ENCODE results near the gene CRLF1.

CRLF1 gene

DNA sequence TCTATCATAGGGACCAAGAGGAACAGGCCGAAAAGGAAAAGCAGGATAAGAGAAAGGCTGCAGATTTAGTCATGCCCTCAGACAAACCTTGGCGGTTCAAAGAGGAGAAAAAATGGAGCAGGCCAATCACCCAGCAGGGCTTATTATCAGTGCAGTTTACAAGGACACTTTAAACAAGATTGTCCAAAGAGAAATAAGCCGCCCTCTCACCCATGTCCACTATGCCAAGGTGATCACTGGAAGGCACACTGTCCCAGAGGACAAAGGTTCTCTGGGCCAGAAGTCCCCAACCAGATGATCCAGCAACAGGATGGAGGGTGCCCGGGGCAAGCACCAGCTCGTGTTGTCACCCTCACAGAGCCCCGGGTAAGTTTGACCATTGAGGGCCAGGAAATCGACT is 26.3 kb downstream of the CRLF1 start:
- no peaks in the 10 kb centered on the region for H3F3A ChIP-seq (ENCODE audit: low read depth)
- no peak overlapping the region for H3K9ac ChIP-seq (ENCODE audit: low read depth, low read length, poor library complexity, severe bottlenecking)
- H3K4me2 ChIP-seq (ENCODE audit: low read depth, low read length, poor library complexity, severe bottlenecking), result no peak overlapping the region
- no peak overlapping the region for H2AFZ ChIP-seq (ENCODE audit: low read length)
- no peaks in the 10 kb centered on the region for H3K27me3 ChIP-seq (ENCODE audit: insufficient read depth, low read length, poor library complexity, severe bottlenecking)
- H4K20me1 ChIP-seq (ENCODE audit: insufficient read depth, low read length, poor library complexity, severe bottlenecking), result no peaks in the 10 kb centered on the region
- no peaks in the 10 kb centered on the region for H3K9me3 ChIP-seq (ENCODE audit: insufficient read depth, low read depth, low read length)
- H3K4me3 ChIP-seq (ENCODE audit: low read length, poor library complexity, severe bottlenecking), result no peak overlapping the region
- H3K36me3 ChIP-seq (ENCODE audit: insufficient read depth, low read length), result peaks cover 7% of the 10 kb centered on the region; the same call in 1 of the 2 replicates
- peaks cover under 1% of the 10 kb centered on the region; the same call in 1 of the 2 replicates for H3K79me2 ChIP-seq (ENCODE audit: insufficient read depth, low read length)
- H3K4me1 ChIP-seq (ENCODE audit: insufficient read depth, low read length, poor library complexity, severe bottlenecking), result no peaks in the 10 kb centered on the region
- TF ChIP-seq EZH2phosphoT487 (IDR thresholded peaks at IDR 0.05; ENCODE audit: borderline replicate concordance), result no peak
- TF ChIP-seq CTCF (conservative IDR thresholded peaks at IDR 0.05; ENCODE audit: low read length), result no peak
- no peaks in the 10 kb centered on the region for H3K9me2 ChIP-seq (replicated peaks; ENCODE audit: low read depth, low read length)

DNA sequence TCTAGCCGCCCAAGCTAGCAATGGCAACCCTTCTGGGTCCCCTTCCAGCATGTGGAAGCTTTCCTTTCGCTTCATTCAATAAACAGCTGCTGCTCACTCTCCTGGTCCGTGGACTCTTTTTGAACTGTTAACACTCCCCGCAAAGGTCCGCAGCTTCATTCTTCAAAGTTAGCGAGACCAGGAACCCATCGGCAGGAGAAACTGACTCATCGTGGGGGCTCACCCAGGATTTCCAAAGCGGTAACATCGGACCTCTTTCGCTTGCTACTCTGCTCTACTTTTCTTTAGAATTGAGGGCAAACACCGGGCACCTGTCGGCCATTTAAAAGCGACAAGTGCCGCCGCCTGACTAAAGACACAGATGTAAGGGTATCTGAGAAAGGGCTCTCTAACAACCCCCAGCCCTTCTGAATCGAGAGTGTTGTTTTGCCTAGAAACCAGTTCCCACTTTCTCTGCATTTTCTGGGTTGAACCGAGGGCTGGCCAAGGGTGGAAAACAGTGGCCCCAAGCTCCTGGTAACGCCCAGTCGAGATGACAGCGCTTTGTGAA is 29.2 kb downstream of the CRLF1 start:
- Histone ChIP-seq H3K9me2 (replicated peaks; ENCODE audit: low read depth, low read length) (no peaks in the 10 kb centered on the region), H3K9me3 (ENCODE audit: insufficient read depth, low read depth, low read length) (no peaks in the 10 kb centered on the region), H3K36me3 (ENCODE audit: insufficient read depth, low read length) (peaks cover 17% of the 10 kb centered on the region; the same call in 1 of the 2 replicates), H3K4me3 (ENCODE audit: low read length, poor library complexity, severe bottlenecking) (no peak overlapping the region), H3K79me2 (ENCODE audit: insufficient read depth, low read length) (peaks cover 29% of the 10 kb centered on the region), H3F3A (ENCODE audit: low read depth) (no peaks in the 10 kb centered on the region), H4K20me1 (ENCODE audit: insufficient read depth, low read length, poor library complexity, severe bottlenecking) (peaks cover 14% of the 10 kb centered on the region), H3K4me2 (ENCODE audit: low read depth, low read length, poor library complexity, severe bottlenecking) (no peak overlapping the region), H3K4me1 (ENCODE audit: insufficient read depth, low read length, poor library complexity, severe bottlenecking) (peaks cover 14% of the 10 kb centered on the region), H2AFZ (ENCODE audit: low read length) (no peak overlapping the region), H3K9ac (ENCODE audit: low read depth, low read length, poor library complexity, severe bottlenecking) (no peak overlapping the region), H3K27me3 (ENCODE audit: insufficient read depth, low read length, poor library complexity, severe bottlenecking) (no peaks in the 10 kb centered on the region)
- TF ChIP-seq EZH2phosphoT487 (IDR thresholded peaks at IDR 0.05; ENCODE audit: borderline replicate concordance), result no peak
- TF ChIP-seq CTCF (conservative IDR thresholded peaks at IDR 0.05; ENCODE audit: low read length), result no peak

- no peak overlapping the region for H3K9ac ChIP-seq (ENCODE audit: low read depth, low read length, poor library complexity, severe bottlenecking)
- peaks cover 37% of the 10 kb centered on the region for H3K79me2 ChIP-seq (ENCODE audit: insufficient read depth, low read length)
- peaks cover 15% of the 10 kb centered on the region for H3K4me1 ChIP-seq (ENCODE audit: insufficient read depth, low read length, poor library complexity, severe bottlenecking)
- H3K4me2 ChIP-seq (ENCODE audit: low read depth, low read length, poor library complexity, severe bottlenecking), result no peak overlapping the region
- no peaks in the 10 kb centered on the region for H3K9me3 ChIP-seq (ENCODE audit: insufficient read depth, low read depth, low read length)
- H4K20me1 ChIP-seq (ENCODE audit: insufficient read depth, low read length, poor library complexity, severe bottlenecking), result peaks cover 21% of the 10 kb centered on the region
- peaks cover 17% of the 10 kb centered on the region; the same call in 1 of the 2 replicates for H3K36me3 ChIP-seq (ENCODE audit: insufficient read depth, low read length)
- TF ChIP-seq CTCF (conservative IDR thresholded peaks at IDR 0.05; ENCODE audit: low read length) (no peak), EZH2phosphoT487 (IDR thresholded peaks at IDR 0.05; ENCODE audit: borderline replicate concordance) (no peak)
- no peak overlapping the region for H3K4me3 ChIP-seq (ENCODE audit: low read length, poor library complexity, severe bottlenecking)
- no peaks in the 10 kb centered on the region for H3K9me2 ChIP-seq (replicated peaks; ENCODE audit: low read depth, low read length)
- H2AFZ ChIP-seq (ENCODE audit: low read length), result no peak overlapping the region
- H3K27me3 ChIP-seq (ENCODE audit: insufficient read depth, low read length, poor library complexity, severe bottlenecking), result no peaks in the 10 kb centered on the region
- peaks cover under 1% of the 10 kb centered on the region; the same call in 1 of the 2 replicates for H3F3A ChIP-seq (ENCODE audit: low read depth)
Observed at GRCh38 chr19:18576383-18576782, 30.2 kb downstream of the CRLF1 start.

All from Loucy (cell line).